C4-2B (cell line): ENCODE data around the gene ATG9B.

Experiments
- H3K27ac ChIP-seq: fragments of 450-650 bp; 2 replicates; pipeline ENCODE4 v1.5.1; 2017
- ZFX ChIP-seq: fragments of 450-650 bp; IDR thresholded peaks from 2 replicates; pipeline ENCODE4 v1.6.1; 2017
- TF ChIP-seq, protein P1 (sequence below): fragments of 450-650 bp; conservative IDR thresholded peaks from 2 replicates; pipeline ENCODE4 v1.5.1; 2017; ENCODE audit warnings: mild to moderate bottlenecking

The ATG9B gene

GRCh38 chr7:151011097-151011409, 13.2 kb downstream of the ATG9B start:
- H3K27ac ChIP-seq = 0 out of 2 replicates have a peak overlapping the region, but pooled peaks have one; percentile 13
- TF ChIP-seq, protein P1, sequence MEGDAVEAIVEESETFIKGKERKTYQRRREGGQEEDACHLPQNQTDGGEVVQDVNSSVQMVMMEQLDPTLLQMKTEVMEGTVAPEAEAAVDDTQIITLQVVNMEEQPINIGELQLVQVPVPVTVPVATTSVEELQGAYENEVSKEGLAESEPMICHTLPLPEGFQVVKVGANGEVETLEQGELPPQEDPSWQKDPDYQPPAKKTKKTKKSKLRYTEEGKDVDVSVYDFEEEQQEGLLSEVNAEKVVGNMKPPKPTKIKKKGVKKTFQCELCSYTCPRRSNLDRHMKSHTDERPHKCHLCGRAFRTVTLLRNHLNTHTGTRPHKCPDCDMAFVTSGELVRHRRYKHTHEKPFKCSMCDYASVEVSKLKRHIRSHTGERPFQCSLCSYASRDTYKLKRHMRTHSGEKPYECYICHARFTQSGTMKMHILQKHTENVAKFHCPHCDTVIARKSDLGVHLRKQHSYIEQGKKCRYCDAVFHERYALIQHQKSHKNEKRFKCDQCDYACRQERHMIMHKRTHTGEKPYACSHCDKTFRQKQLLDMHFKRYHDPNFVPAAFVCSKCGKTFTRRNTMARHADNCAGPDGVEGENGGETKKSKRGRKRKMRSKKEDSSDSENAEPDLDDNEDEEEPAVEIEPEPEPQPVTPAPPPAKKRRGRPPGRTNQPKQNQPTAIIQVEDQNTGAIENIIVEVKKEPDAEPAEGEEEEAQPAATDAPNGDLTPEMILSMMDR = no peak
- no peak for TF ChIP-seq ZFX

GRCh38 chr7:151010307-151011096, 13.8 kb downstream of the ATG9B start:
- 0 out of 2 replicates have a peak overlapping the region, but pooled peaks have one; percentile 13 for H3K27ac ChIP-seq
- TF ChIP-seq, protein P1 = no peak

DNA sequence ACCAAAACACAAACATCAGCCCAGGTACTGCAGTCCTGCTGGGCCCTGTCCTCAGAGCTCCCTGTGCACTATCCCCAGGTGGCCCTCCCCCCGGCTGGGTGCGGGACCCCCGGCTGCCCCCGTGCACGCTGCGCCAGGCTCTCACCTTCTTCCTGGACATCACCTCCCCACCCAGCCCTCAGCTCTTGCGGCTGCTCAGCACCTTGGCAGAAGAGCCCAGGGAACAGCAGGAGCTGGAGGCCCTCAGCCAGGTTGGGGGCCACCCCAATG, 14.3 kb downstream of the ATG9B start:
- TF ChIP-seq, protein P1 = no peak
- no peak for TF ChIP-seq ZFX
- H3K27ac ChIP-seq = no peak overlapping the region

- TF ChIP-seq, protein P1 = no peak
- no peak for TF ChIP-seq ZFX
- no peak overlapping the region for H3K27ac ChIP-seq
These were observed 14.8 kb downstream of the ATG9B start for GRCh38 chr7:151009327-151010036.

- TF ChIP-seq, protein P1 = peak; percentile 86
- TF ChIP-seq ZFX = no peak
- H3K27ac ChIP-seq = no peak overlapping the region
These were observed 15.6 kb downstream of the ATG9B start for GRCh38 chr7:151008511-151009323.

GRCh38 chr7:151008143-151008510, 16.2 kb downstream of the ATG9B start:
- no peak for TF ChIP-seq ZFX
- TF ChIP-seq, protein P1 = no peak
- H3K27ac ChIP-seq = no peak overlapping the region

GRCh38 chr7:151007469-151007898, 16.8 kb downstream of the ATG9B start:
- H3K27ac ChIP-seq = no peak overlapping the region
- TF ChIP-seq ZFX = no peak
- TF ChIP-seq, protein P1 = no peak
